Mesendoderm (in vitro differentiated cells): ENCODE results near the gene RRAS. TPM values are rescaled to one million over a fixed set of nuclear protein-coding genes. Genes with fewer than 3 reads are reported as not detected.

Source experiments
- DNase-seq: peaks from one replicate; pipeline ENCODE4 v3.0.0; 2013
- H2AK5ac ChIP-seq: 2 replicates; pipeline ENCODE4 v1.6.1; 2013; ENCODE audit warnings: low read length, inconsistent platforms
- H2BK120ac ChIP-seq: 2 replicates; pipeline ENCODE4 v1.6.1; 2013; ENCODE audit warnings: low read depth, mild to moderate bottlenecking, low read length, moderate library complexity, mixed read lengths
- H2BK15ac ChIP-seq: replicated peaks from 2 replicates; pipeline ENCODE4 v1.6.1; 2013; ENCODE audit warnings: low read depth, mild to moderate bottlenecking, moderate library complexity
- H2BK5ac ChIP-seq: 2 replicates; pipeline ENCODE4 v1.6.1; 2013; ENCODE audit warnings: low read length, inconsistent platforms
- H3K18ac ChIP-seq: 2 replicates; pipeline ENCODE4 v1.6.1; 2013; ENCODE audit warnings: mild to moderate bottlenecking, low read length, mixed read lengths
- H3K23ac ChIP-seq: one replicate; pipeline ENCODE4 v1.6.1; 2013; ENCODE audit warnings: low read length
- H3K27ac ChIP-seq: 2 replicates; pipeline ENCODE4 v1.5.1; 2013; ENCODE audit warnings: low read depth, mild to moderate bottlenecking, inconsistent platforms, low read length, moderate library complexity
- H3K27me3 ChIP-seq: 2 replicates; pipeline ENCODE4 v1.6.1; 2013; ENCODE audit warnings: low read length, control low read depth, mild to moderate bottlenecking, inconsistent platforms; ENCODE audit not compliant: insufficient read depth, poor library complexity
- H3K36me3 ChIP-seq: 2 replicates; pipeline ENCODE4 v1.6.1; 2013; ENCODE audit warnings: low read length, inconsistent platforms; ENCODE audit not compliant: control insufficient read depth, insufficient read depth
- H3K4ac ChIP-seq: one replicate; pipeline ENCODE4 v1.6.1; 2013; ENCODE audit warnings: low read depth, mild to moderate bottlenecking, low read length, moderate library complexity
- H3K4me1 ChIP-seq: 2 replicates; pipeline ENCODE4 v1.6.1; 2013; ENCODE audit warnings: low read depth, low read length, inconsistent platforms; ENCODE audit not compliant: control insufficient read depth
- H3K4me2 ChIP-seq: 2 replicates; pipeline ENCODE4 v1.6.1; 2013; ENCODE audit warnings: low read length
- H3K4me3 ChIP-seq: 2 replicates; pipeline ENCODE4 v1.5.1; 2013; ENCODE audit warnings: mild to moderate bottlenecking, low read length
- H3K56ac ChIP-seq: one replicate; pipeline ENCODE4 v1.6.1; 2013; ENCODE audit warnings: low read length
- H3K79me1 ChIP-seq: 2 replicates; pipeline ENCODE4 v1.6.1; 2013; ENCODE audit warnings: low read length, inconsistent platforms
- H3K79me2 ChIP-seq: 2 replicates; pipeline ENCODE4 v1.6.1; 2013; ENCODE audit warnings: mild to moderate bottlenecking, low read length; ENCODE audit not compliant: control insufficient read depth, insufficient read depth
- H3K9ac ChIP-seq: 2 replicates; pipeline ENCODE4 v1.6.1; 2013; ENCODE audit warnings: low read length, inconsistent platforms
- H4K5ac ChIP-seq: one replicate; pipeline ENCODE4 v1.6.1; 2013; ENCODE audit warnings: low read length
- H4K8ac ChIP-seq: one replicate; pipeline ENCODE4 v1.6.1; 2013; ENCODE audit warnings: low read depth, mild to moderate bottlenecking, control low read depth, low read length, moderate library complexity
- WGBS: extraction: QIAGEN DNeasy Blood & Tissue Kit; methylation state at CpG from one replicate; pipeline ENCODE4 v1.1.7; 2013; ENCODE audit warnings: low lambda C conversion rate, missing lambda C conversion rate; ENCODE audit not compliant: insufficient coverage; ENCODE audit errors: extremely low coverage; 5-methylcytosine and 5-hydroxymethylcytosine counted together
- small RNA-seq: library from polyadenylated mRNA; stranded (forward); fragments of <200 nt; extraction: miRNeasy Mini kit (QIAGEN cat#:217004); gene quantifications from one replicate; pipeline ENCODE3, GENCODE V24; 2013; ENCODE audit not compliant: insufficient read depth

The RRAS gene

GRCh38 chr19:49587227-49587626 is 52.7 kb downstream of the RRAS start:
- no peak overlapping the region for H3K4me2 ChIP-seq
- no peak overlapping the region for H4K8ac ChIP-seq
- H3K36me3 ChIP-seq: no peaks in the 10 kb centered on the region
- no peak overlapping the region for H4K5ac ChIP-seq
- no peak overlapping the region for H3K18ac ChIP-seq
- no peak overlapping the region for H3K4ac ChIP-seq
- H3K79me1 ChIP-seq: no peaks in the 10 kb centered on the region
- H3K23ac ChIP-seq: no peak overlapping the region
- H2AK5ac ChIP-seq: no peak overlapping the region
- no peak overlapping the region for H3K56ac ChIP-seq
- no CpG with 5 or more reads among the region's 8 CpGs for WGBS
- H3K4me1 ChIP-seq: no peaks in the 10 kb centered on the region
- H3K79me2 ChIP-seq: peaks cover 9% of the 10 kb centered on the region
- no peak overlapping the region for H3K9ac ChIP-seq
- H3K27ac ChIP-seq: no peak overlapping the region
- H3K27me3 ChIP-seq: no peaks in the 10 kb centered on the region
- no peak overlapping the region for H3K4me3 ChIP-seq
- H2BK15ac ChIP-seq: no peak overlapping the region
- no peak overlapping the region for H2BK120ac ChIP-seq
- no peak overlapping the region for H2BK5ac ChIP-seq
- DNase-seq: no peak

Small RNA genes within 50 kb of the gene (small RNA-seq; reads per million reads assigned to genes)
- gene MIR5088: not detected
